GM18498 (cell line): ENCODE measurements around the gene FAM187B.
A peak's percentile ranks its signal among the peaks of the same experiment; 100 is the strongest.
"Not testable (repeated sequence)": the region's sequence is repeated elsewhere in the genome, so short reads cannot be mapped to it uniquely, and the experiment has no call there.

Experiments
- ATAC-seq: cut with Tn5 transposase; IDR thresholded peaks from one replicate; pipeline ENCODE4 v1.9.1; 2021; ENCODE audit warnings: mild to moderate bottlenecking, moderate library complexity; ENCODE audit not compliant: unreplicated experiment

Gene FAM187B

GRCh38 chr19:35213663-35214632, 14.6 kb downstream of the FAM187B start:
- peak; percentile 69 for ATAC-seq

DNA sequence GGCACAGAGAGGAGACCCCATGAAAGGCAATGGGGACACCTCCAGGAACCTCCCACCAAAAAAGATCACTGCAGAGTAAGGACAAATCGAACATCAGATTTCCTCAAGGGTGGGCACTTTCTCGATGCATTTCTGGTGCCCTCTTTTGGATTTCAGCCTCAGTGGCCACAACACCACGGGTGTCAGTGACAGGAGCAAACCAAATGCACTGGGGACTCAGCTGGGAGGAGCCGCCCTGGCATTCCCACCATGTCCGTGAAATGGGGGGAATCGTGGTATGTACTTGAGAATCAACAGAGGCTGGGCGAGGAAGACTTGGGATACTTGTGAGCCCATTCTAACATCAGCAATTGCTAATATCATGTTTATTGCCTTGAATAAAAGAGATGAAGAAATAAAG, 16.3 kb downstream of the FAM187B start:
- ATAC-seq = no peak

GRCh38 chr19:35211545-35212230, 16.9 kb downstream of the FAM187B start:
- no peak for ATAC-seq

GRCh38 chr19:35209646-35210045, 18.9 kb downstream of the FAM187B start:
- ATAC-seq = no peak

DNA sequence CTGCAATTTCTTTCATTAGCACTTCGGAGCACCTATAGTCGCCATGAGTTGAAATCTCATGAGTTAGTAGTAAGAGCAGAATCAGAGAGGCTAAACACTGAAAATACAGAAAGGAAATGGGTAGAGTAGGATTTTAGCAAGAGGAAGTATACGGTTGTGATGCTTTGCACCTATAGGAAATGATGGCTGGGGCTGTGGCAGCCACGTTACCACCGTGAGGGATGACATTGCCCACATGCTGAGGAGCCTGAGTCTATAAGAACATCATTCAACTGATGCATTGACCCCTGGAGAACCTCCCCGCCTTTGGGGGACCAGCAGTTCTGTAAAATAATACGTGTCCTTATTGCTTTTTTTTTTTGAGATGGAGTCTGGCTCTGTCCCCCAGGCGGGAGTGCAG, 20.4 kb downstream of the FAM187B start:
- ATAC-seq = no peak

DNA sequence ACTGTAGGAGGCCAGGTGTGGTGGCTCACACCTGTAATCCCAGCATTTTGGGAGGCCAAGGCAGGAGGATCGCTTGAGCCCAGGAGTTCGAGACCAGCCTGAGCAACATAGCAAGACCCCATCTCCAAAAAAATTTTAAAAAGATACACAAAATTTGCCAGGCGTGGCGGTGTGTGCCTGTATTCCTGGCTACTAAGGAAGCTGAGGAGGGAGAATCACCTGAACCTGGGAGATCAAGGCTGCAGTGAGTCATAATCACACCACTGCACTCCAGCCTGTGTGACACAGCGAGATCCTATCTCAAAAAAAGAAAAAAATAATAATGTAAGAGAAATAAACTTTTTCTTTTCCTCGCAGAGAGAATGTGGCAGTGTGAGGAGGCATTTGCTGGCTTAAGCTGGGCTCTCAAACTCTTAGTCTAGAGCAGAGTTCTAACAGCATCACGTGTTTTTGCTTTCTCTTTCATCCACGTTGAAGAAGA, 21.1 kb downstream of the FAM187B start:
- no peak for ATAC-seq

GRCh38 chr19:35206855-35207254, 21.7 kb downstream of the FAM187B start:
- no peak for ATAC-seq

GRCh38 chr19:35206379-35206778, 22.2 kb downstream of the FAM187B start:
- ATAC-seq = no peak

- peak; percentile 25 for ATAC-seq
These were observed 22.7 kb downstream of the FAM187B start for GRCh38 chr19:35205733-35206323.

DNA sequence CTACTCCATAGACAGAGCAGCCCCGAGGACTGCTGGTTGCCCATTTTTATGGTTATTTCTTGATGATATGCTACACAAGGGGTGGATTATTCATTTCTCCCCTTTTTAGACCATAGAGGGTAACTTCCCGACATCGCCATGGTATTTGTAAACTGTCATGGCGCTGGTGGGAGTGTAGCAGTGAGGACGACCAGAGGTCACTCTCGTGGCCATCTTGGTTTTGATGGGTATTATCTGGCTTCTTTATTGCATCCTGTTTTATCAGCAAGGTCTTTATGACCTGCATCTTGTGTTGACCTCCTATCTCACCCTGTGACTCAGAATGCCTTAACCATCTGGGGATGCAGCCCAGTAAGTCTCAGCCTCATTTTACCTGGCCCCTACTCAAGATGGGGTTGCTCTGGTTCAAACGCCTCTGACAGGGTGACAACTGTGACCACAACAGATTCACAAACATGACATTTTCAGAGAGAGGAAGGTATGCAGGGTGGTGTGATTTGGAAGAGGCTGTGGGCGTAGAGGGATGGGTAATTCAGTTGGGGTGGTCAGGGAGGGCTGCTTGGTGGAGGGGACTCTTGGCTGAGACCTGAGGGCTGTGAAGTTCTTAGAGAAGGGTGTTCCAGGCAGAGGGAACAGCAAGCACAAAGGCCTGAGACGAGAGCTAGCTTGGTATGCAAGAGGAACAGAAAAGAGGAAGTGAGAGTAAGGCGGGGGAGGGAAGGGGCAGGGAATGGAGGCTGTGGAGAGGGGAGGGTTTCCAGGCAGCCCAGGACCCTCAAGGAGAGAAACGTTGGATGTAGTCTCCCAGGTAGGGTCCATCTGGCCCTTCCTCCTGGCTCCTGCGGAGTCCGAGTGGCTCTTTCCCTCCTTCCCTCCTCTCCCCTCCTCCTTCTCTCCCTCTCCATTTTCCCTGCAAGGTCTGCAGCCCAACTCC, 23.5 kb downstream of the FAM187B start:
- ATAC-seq = peak; percentile 85

DNA sequence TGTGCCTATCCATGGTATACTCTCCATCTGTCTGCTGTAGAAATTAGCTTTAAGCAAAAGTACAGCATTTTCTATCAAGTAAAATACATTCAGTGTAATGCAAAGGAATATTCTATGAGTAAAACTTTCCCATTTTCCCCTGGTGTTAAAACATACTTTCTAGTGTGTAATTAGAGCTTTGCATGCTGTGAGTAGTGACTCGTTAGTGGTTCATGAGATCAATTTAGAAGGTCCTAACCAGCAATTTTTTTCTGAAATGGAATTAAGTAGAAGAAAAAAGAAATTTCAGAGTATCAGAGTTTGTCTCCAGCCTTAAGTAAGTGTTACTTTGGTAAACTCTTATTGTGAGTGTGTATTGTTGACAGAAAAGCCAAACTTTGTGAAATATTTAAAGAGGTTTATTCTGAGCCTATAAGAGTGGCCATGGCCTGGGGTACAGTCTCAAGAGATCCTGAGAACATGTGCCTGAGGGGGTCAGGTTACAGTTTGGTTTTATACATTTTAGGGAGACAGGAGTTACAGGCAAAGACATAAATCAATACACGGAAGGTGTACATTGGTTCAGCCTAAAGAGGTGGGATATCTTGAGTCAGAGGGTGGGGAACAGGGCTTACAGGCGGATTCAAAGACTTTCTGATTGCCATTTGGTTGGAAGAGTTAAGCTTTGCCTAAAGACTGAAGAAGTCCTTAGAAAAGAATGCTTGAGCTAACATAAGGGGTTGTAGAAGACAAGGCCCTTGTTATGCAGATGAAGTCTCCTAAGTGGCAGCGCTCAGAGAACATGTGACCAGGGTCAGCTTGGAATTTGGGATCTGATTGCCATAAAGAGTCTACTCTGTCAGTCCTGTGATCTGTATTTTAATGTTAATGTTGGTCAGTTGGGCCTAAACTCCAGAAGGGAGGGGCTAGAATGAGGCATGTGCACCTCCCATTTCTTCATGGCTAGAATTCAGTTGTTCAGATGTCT, 25.5 kb downstream of the FAM187B start:
- ATAC-seq = no peak

GRCh38 chr19:35199481-35199880, 29.1 kb downstream of the FAM187B start:
- ATAC-seq = no peak

DNA sequence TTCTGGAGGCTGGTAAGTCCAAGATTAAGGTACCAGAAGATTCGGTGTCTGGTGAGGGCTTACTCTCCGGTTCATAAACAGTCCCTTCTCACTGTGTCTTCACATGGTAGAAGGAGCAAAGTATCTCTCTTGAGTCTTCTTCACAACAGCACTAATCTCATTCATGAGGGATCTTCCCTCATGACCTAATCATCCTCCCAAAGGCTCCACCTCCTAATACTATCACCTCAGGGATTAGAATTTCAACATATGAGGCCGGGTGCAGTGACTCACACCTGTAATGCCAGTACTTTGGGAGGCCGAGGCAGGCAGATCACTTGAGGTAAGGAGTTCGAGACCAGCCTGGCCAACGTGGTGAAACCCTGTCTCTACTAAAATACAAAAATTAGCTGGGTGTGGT, 31.7 kb downstream of the FAM187B start:
- not testable (repeated sequence) for ATAC-seq

DNA sequence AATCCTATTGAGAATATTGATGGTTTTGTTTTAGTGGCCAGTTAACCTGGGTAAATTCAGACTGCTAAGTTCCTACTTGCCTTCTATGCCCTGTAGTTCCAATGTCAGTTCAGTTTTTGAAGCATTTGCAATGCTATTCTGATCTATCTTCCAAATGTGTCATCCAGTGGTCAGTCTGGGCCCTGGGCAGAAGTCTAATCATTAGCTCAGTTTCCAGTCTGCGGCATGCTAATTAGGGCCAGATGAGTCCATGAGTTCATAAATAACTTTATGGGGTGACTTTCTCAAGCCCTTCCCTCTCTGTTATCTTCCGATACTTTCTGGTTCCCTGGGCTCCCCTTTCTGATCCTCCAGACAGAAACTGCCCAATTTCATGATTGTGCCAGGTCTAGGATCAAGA, 32.7 kb downstream of the FAM187B start:
- no peak for ATAC-seq

DNA sequence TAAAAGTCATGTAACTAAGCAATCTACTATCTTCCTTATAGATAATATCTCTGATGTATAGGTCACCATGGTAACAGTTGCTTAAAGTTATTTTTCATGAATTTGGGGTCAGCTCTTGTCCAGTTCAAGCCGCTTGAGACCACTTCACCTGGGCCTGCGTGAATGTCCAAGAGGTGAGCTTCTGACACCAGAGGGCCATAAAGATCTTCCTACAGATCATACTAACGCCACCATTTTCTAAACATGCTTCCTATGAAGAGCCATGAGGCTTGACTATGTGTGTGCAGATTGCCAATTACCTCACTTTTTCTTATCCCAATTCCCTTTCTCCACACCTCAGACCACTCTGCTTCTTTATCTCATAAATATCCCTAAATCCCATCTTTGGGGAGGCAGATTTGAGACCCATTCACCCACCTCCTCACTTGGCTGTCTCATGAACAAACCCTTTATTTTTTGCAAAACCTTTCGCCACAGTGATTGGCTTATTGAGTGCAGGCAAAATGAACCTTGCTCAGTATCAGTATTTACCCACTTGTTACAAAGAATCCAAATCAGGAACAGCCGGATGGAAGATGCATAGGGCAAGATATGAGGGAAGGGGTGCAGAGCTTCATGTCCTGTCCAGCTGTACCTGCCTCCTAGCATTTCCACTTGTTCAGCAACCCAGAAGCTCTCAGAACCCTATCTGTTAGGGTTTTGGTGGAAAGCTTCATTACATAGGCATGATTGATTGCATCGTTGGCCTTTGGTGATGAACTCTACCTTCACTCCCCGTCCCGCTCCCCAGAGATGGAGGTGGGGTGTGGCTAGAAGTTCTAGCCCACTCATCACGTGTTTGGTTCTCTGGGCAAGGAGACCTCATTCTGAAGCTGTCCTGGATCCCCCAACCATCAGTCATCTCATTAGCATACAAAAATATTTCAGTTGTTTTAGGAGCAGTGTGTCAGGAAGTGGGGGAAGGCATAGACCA, 34.2 kb downstream of the FAM187B start:
- no peak for ATAC-seq

- no peak for ATAC-seq
These were observed 43.7 kb downstream of the FAM187B start for GRCh38 chr19:35184884-35185283.

GRCh38 chr19:35184267-35184666, 44.3 kb downstream of the FAM187B start:
- no peak for ATAC-seq

DNA sequence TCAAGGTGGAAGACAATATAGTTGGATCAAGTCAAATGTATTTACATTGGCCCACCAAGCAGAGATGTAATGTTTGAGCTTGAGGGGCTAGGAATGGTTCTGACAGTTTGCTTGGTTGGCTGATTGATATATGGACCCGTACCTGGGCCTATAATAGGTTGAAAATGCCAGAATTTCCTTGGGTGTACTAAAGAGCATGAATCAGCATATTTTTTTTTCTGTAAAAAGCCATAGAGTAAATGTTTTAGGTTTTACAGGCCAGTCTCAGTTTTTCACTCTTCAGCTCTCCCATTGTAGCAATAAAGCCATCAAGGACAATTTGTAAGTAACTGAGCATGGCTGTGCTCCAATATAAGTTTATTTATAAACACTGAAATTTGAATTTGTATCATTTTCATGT, 47.2 kb downstream of the FAM187B start:
- ATAC-seq = no peak
